Lung (tissue), 12 donors: Measurements from ENCODE around the gene SIRT1. TPM values are rescaled to one million over a fixed set of nuclear protein-coding genes. Genes with fewer than 3 reads are reported as not detected.

Experiments
- ATAC-seq: fragments of 200-7000 bp; cut with Tn5 transposase; one replicate; pipeline ENCODE4 v1.9.1; 2020; ENCODE audit warnings: moderate number of reproducible peaks; ENCODE audit not compliant: insufficient read depth, low FRiP score
- DNase-seq, 3 donors: peaks; one replicate each; pipeline ENCODE4 v3.0.0-alpha.2; 2013 to 2017
- H3K27ac ChIP-seq, 2 donors: one replicate each; pipeline ENCODE4 v1.5.1; 2013; ENCODE audit warnings: mild to moderate bottlenecking in 2 of 2, moderate library complexity in 2 of 2, control low read depth in 1 of 2, inconsistent platforms in 1 of 2, low read depth in 1 of 2, low read length in 1 of 2
- H3K27me3 ChIP-seq, 3 donors: one replicate each; pipeline ENCODE4 v1.5.1; 2013; ENCODE audit warnings: low read length in 2 of 3; ENCODE audit not compliant: control insufficient read depth in 3 of 3, insufficient read depth in 3 of 3
- H3K36me3 ChIP-seq, 4 donors: one replicate each; pipeline ENCODE4 v1.5.1; 2013; ENCODE audit warnings: low read length in 4 of 4, mild to moderate bottlenecking in 1 of 4, moderate library complexity in 1 of 4; ENCODE audit not compliant: control insufficient read depth in 4 of 4, insufficient read depth in 4 of 4
- H3K4me1 ChIP-seq, 5 donors: one replicate each; pipeline ENCODE4 v1.5.1; 2013; ENCODE audit warnings: low read length in 5 of 5, mild to moderate bottlenecking in 2 of 5, moderate library complexity in 1 of 5; ENCODE audit not compliant: control insufficient read depth in 5 of 5, insufficient read depth in 5 of 5
- H3K4me3 ChIP-seq: one replicate; pipeline ENCODE4 v1.5.1; 2013; ENCODE audit warnings: mild to moderate bottlenecking, control low read depth, moderate library complexity
- H3K9ac ChIP-seq, 2 donors: one replicate each; pipeline ENCODE4 v1.5.1; 2013; ENCODE audit warnings: low read length in 2 of 2, control low read depth in 1 of 2; ENCODE audit not compliant: insufficient read depth in 1 of 2
- H3K9me3 ChIP-seq, 4 donors: one replicate each; pipeline ENCODE4 v1.5.1; 2013; ENCODE audit warnings: low read length in 3 of 4, mild to moderate bottlenecking in 1 of 4, moderate library complexity in 1 of 4; ENCODE audit not compliant: control insufficient read depth in 4 of 4, insufficient read depth in 3 of 4
- WGBS, 2 donors: extraction: QIAGEN DNeasy Blood & Tissue Kit; methylation state at CpG; one replicate each; pipeline ENCODE4 v1.1.7; 2013; 5-methylcytosine and 5-hydroxymethylcytosine counted together
- polyA plus RNA-seq, 2 donors: library from polyadenylated mRNA; stranded (reverse); fragments of 200-250 nt; gene quantifications; one replicate each; pipeline ENCODE4 v1.2.1, GENCODE V29; 2013
- total RNA-seq, 2 donors: library from RNA; depleted of rRNA in 1 of 2; stranded (reverse); fragments of >200 nt in 1 of 2; gene quantifications; one replicate each; pipeline ENCODE4 v1.2.1, GENCODE V29; 2014 to 2021
- TF ChIP-seq, protein P1 (sequence below): IDR thresholded peaks from 2 replicates; pipeline ENCODE4 v1.5.1; 2012; ENCODE audit warnings: mild to moderate bottlenecking; ENCODE audit errors: control extremely low read depth, extremely low read depth
- donor health status: control.
- donor health status: control.
- donor health status: Bipolar disorder and iron deficiency.
- donor health status: healthy.
- donor health status: DM: yes; HTN: yes; CAD: no.

SIRT1 gene
- total and polyA plus RNA-seq, 4 donors, result 8.7 to 37.0 (median 13.4) TPM

DNA sequence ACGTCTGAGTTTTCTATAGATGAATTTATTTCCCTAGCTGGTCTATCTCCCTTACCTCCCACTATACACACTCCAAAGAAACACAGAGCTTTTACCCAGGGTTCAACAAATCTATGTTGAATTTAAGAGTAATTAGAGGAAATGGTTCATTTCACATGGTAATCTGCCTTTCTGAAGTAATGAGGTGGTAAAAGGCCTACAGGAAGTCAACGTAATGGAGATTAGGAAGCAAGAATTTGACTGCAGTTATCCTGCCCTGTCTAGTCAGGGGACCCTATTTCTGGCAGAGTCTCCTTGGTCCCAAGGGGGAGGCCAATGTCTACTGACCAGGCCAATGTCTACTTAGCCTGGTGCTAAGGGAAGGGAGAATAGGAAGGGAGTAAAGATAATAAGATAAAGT is 21.4 kb upstream of the SIRT1 start:
- H3K4me3 ChIP-seq, result no peak overlapping the region
- no peak overlapping the region for H3K9ac ChIP-seq
- 75 to 79% methylated on average over 2 of the region's 2 CpGs for WGBS, 2 donors
- H3K9me3 ChIP-seq, result no peaks in the 10 kb centered on the region
- no peaks in the 10 kb centered on the region for H3K4me1 ChIP-seq
- no peaks in the 10 kb centered on the region for H3K36me3 ChIP-seq
- H3K27ac ChIP-seq, result no peak overlapping the region
- TF ChIP-seq, protein P1, sequence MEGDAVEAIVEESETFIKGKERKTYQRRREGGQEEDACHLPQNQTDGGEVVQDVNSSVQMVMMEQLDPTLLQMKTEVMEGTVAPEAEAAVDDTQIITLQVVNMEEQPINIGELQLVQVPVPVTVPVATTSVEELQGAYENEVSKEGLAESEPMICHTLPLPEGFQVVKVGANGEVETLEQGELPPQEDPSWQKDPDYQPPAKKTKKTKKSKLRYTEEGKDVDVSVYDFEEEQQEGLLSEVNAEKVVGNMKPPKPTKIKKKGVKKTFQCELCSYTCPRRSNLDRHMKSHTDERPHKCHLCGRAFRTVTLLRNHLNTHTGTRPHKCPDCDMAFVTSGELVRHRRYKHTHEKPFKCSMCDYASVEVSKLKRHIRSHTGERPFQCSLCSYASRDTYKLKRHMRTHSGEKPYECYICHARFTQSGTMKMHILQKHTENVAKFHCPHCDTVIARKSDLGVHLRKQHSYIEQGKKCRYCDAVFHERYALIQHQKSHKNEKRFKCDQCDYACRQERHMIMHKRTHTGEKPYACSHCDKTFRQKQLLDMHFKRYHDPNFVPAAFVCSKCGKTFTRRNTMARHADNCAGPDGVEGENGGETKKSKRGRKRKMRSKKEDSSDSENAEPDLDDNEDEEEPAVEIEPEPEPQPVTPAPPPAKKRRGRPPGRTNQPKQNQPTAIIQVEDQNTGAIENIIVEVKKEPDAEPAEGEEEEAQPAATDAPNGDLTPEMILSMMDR, result no peak
- ATAC-seq (no peak), DNase-seq (no peak)
- H3K27me3 ChIP-seq, result no peaks in the 10 kb centered on the region

- TF ChIP-seq, protein P1, result no peak
- Histone ChIP-seq H3K9ac (no peak overlapping the region), H3K4me1 (no peaks in the 10 kb centered on the region), H3K27ac (no peak overlapping the region), H3K36me3 (no peaks in the 10 kb centered on the region), H3K4me3 (no peak overlapping the region), H3K27me3 (no peaks in the 10 kb centered on the region), H3K9me3 (no peaks in the 10 kb centered on the region)
- ATAC-seq, result no peak
- 62 to 84% methylated on average over 10 of the region's 10 CpGs for WGBS, 2 donors
- no peak for DNase-seq
Observed at GRCh38 chr10:67864607-67865371, 19.7 kb upstream of the SIRT1 start.

GRCh38 chr10:67868132-67868531 is 16.3 kb upstream of the SIRT1 start:
- Histone ChIP-seq H3K27me3 (no peaks in the 10 kb centered on the region), H3K4me1 (no peaks in the 10 kb centered on the region), H3K36me3 (no peaks in the 10 kb centered on the region), H3K4me3 (no peak overlapping the region), H3K9me3 (no peaks in the 10 kb centered on the region), H3K27ac (no peak overlapping the region), H3K9ac (no peak overlapping the region)
- ATAC-seq (no peak), DNase-seq (no peak)
- TF ChIP-seq, protein P1, result no peak
- WGBS, 2 donors, result 94 to 97% methylated on average over 2 of the region's 2 CpGs

DNA sequence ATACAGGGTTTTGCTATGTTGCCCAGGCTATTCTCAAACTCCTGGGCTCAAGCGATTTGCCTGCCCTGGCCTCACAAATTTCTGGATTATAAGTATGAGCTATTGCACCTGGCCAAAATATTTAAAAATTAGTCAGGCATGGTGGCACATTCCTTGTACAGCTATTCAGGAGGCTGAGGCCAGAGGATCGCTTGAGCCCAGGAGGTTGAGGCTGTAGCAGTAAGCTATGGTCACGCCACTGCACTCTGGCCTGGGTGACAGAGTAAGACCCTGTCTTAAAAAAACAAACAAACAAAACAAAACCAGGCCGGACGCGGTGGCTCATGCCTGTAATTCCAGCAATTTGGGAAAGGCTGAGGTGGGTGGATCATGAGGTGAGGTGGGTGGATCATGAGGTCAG is 14.5 kb upstream of the SIRT1 start:
- ATAC-seq (no peak), DNase-seq (no peak)
- Histone ChIP-seq H3K9ac (no peak overlapping the region), H3K4me3 (no peak overlapping the region), H3K9me3 (no peaks in the 10 kb centered on the region), H3K36me3 (no peaks in the 10 kb centered on the region), H3K27ac (no peak overlapping the region), H3K4me1 (no peaks in the 10 kb centered on the region), H3K27me3 (no peaks in the 10 kb centered on the region)
- TF ChIP-seq, protein P1, result no peak
- WGBS, 2 donors, result 94 to 95% methylated on average over 6 of the region's 6 CpGs
